Heart right ventricle (tissue), 16 donors: ENCODE data around the gene OSBPL6. TPM values are rescaled to one million over a fixed set of nuclear protein-coding genes. Genes with fewer than 3 reads are reported as not detected.

Source experiments
- ATAC-seq, 8 donors: fragments of 200-7000 bp; cut with Tn5 transposase; one replicate each; pipeline ENCODE4 v1.9.1; 2020; ENCODE audit warnings: mild to moderate bottlenecking in 8 of 8, moderate library complexity in 8 of 8, moderate number of reproducible peaks in 1 of 8
- DNase-seq, 2 donors: peaks; one replicate each; pipeline ENCODE4 v3.0.0-alpha.2; 2020
- H3K27ac ChIP-seq, 10 donors: fragments of 200-600 bp; sonication (generic) in 2 of 10; one replicate each; pipeline versions ENCODE4 v1.5.0 to v1.8.0; 2020 to 2022; ENCODE audit warnings: mild to moderate bottlenecking in 3 of 10
- H3K27me3 ChIP-seq, 7 donors: fragments of 200-600 bp; one replicate each; pipeline ENCODE4 v1.8.0; 2021 to 2022; ENCODE audit warnings: mild to moderate bottlenecking in 2 of 7
- H3K36me3 ChIP-seq, 9 donors: fragments of 200-600 bp; sonication (generic) in 1 of 9; one replicate each; pipeline versions ENCODE4 v1.5.0 to v1.8.0; 2020 to 2022; ENCODE audit warnings: mild to moderate bottlenecking in 2 of 9
- H3K4me1 ChIP-seq, 9 donors: fragments of 200-600 bp; sonication (generic) in 1 of 9; one replicate each; pipeline versions ENCODE4 v1.5.0 to v1.8.0; 2020 to 2022; ENCODE audit warnings: mild to moderate bottlenecking in 4 of 9
- H3K4me3 ChIP-seq, 10 donors: fragments of 200-600 bp; sonication (generic) in 2 of 10; one replicate each; pipeline versions ENCODE4 v1.5.0 to v1.8.0; 2020 to 2022; ENCODE audit warnings: mild to moderate bottlenecking in 7 of 10, moderate library complexity in 2 of 10
- H3K9me3 ChIP-seq, 11 donors: fragments of 200-600 bp in 10 of 11; sonication (generic) in 2 of 11; one replicate each; pipeline versions ENCODE4 v1.5.0 to v1.8.0; 2013 to 2022; ENCODE audit warnings: mild to moderate bottlenecking in 2 of 11, control low read depth in 1 of 11, moderate library complexity in 1 of 11
- WGBS, 2 donors: extraction: QIAGEN DNeasy Blood & Tissue Kit; methylation state at CpG; one replicate each; pipeline ENCODE4 v1.1.7; 2013; ENCODE audit warnings: inconsistent platforms in 1 of 2; 5-methylcytosine and 5-hydroxymethylcytosine counted together
- intact Hi-C, 10 donors: fragments of 100-400 bp; cut with DNase I; formaldehyde crosslinking; loops; one replicate each; pipeline versions ENCODE4 v1.11.1 to v1.14.2; 2022
- polyA plus RNA-seq, 2 donors: library from polyadenylated mRNA; stranded (reverse); fragments of 200-250 nt; gene quantifications; one replicate each; pipeline ENCODE4 v1.2.3, GENCODE V29; 2013
- total RNA-seq, 10 donors: library from RNA; stranded (reverse); fragmentation: NEBNext Ultra II Directional in 3 of 10; extraction: Animal tissue kit (Norgen Biotek cat#: 25700) in 3 of 10; gene quantifications; one replicate each; pipeline versions ENCODE4 v1.2.1 to v1.2.4, GENCODE V29; 2021 to 2023
- TF ChIP-seq, protein P1 (sequence below), 9 donors: fragments of 200-600 bp; sonication (generic) in 2 of 9; IDR thresholded peaks; one replicate each; pipeline versions ENCODE4 v1.5.0 to v1.8.0; 2021 to 2022; ENCODE audit warnings: antibody characterized with exemption in 9 of 9, mild to moderate bottlenecking in 5 of 9, moderate library complexity in 1 of 9
- donor health status: Arrhythmogenic right ventricular cardiomyopathy.
- donor health status: ischemic (EF 13 %, LVEDD 7.1; RV severe dilation, severe dysfunction).
- donor health status: healthy with polysubstance abuse.
- donor health status: DM: no; HTN: yes; CAD: no.
- donor health status: DM: no; HTN: no; CAD: no.
- donor health status: ischemic (EF 25% LVEDD 6.9; RV normal size, moderate dysfunction).
- donor health status: ischemic (EF 25% LVEDD 5.7; RV mildly dilated, moderate dysfunction).
- donor health status: healthy.
- donor health status: DM: yes; HTN: yes; CAD: no.
- donor health status: Ischemic cardiomyopathy.
- donor health status: ischemic (EF 35%, LVEDD 5.7; RV mildly dilated, moderate dysfunction).
- donor health status: nonischemic (EF 11% LVEDD 7.7; RV severe dilation, severe dysfunction).
- donor health status: DM: yes; HTN: yes; CAD: no.
- donor health status: PGD.
- donor health status: ischemic (EF 29% LVEDD 5.4; RV normal size, mild dysfunction).
- donor health status: nonischemic (EF 23%, LVEDD 6.1; RV moderate dilation, normal function).

Gene OSBPL6
- total and polyA plus RNA-seq, 12 donors: 1.1 to 8.0 (median 4.4) TPM

- intact Hi-C loops: no loop called here
- DNase-seq: no peak
- WGBS, 2 donors: 73 to 83% methylated on average over 4 of the region's 4 CpGs
Observed at GRCh38 chr2:178385595-178386148, 191.4 kb downstream of the OSBPL6 start.

DNA sequence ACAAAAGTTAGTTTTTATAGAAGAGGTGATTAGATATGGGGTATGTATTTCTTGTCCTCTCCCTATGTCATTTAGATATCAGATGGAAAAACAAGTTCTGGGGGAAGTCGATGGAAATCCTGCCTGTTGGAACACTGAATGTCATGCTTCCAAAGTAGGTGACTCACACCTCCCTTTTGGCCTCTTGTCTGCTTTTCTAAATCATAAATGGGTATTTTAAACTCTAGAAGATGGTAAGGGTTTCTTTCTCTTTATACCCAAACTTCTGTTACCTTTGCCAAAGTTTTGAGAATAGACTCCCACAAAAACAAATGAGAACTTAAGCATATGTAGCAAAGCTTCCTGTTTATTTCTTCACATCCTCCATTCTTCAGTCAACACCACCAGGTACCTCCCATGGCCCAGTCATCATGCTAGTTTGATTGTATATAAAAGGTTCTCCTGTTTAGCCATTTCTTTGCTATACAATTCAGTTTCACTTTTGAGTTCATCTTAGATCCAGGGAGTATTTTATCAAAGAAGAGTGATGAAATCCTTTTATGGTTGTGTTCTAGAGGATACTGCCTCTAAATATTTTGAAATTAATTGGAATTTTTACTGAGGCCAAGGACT is 192.8 kb downstream of the OSBPL6 start:
- Histone ChIP-seq H3K9me3 (no peaks in the 10 kb centered on the region), H3K36me3 (peaks cover 0 to 53% (median 0%) of the 10 kb centered on the region in 9 donors), H3K4me1 (no peaks in the 10 kb centered on the region), H3K4me3 (no peak overlapping the region), H3K27me3 (no peaks in the 10 kb centered on the region), H3K27ac (no peak overlapping the region)
- no peak for DNase-seq
- intact Hi-C loops: no loop called here
- TF ChIP-seq, protein P1, sequence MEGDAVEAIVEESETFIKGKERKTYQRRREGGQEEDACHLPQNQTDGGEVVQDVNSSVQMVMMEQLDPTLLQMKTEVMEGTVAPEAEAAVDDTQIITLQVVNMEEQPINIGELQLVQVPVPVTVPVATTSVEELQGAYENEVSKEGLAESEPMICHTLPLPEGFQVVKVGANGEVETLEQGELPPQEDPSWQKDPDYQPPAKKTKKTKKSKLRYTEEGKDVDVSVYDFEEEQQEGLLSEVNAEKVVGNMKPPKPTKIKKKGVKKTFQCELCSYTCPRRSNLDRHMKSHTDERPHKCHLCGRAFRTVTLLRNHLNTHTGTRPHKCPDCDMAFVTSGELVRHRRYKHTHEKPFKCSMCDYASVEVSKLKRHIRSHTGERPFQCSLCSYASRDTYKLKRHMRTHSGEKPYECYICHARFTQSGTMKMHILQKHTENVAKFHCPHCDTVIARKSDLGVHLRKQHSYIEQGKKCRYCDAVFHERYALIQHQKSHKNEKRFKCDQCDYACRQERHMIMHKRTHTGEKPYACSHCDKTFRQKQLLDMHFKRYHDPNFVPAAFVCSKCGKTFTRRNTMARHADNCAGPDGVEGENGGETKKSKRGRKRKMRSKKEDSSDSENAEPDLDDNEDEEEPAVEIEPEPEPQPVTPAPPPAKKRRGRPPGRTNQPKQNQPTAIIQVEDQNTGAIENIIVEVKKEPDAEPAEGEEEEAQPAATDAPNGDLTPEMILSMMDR (IDR thresholded peaks at IDR 0.05): no peak
- ATAC-seq: no peak
- 59 to 64% methylated on average over 1 of the region's 1 CpG for WGBS, 2 donors

More at GRCh38 chr2:178385595-178386148, 191.4 kb downstream of the OSBPL6 start:
- H3K4me1 ChIP-seq: no peaks in the 10 kb centered on the region
- no peak for ATAC-seq
- peaks cover 0 to 48% (median 0%) of the 10 kb centered on the region in 9 donors for H3K36me3 ChIP-seq
- H3K4me3 ChIP-seq: no peak overlapping the region
- H3K27me3 ChIP-seq: no peaks in the 10 kb centered on the region
- H3K9me3 ChIP-seq: no peaks in the 10 kb centered on the region
- no peak overlapping the region for H3K27ac ChIP-seq
- TF ChIP-seq, protein P1 (IDR thresholded peaks at IDR 0.05): no peak

- DNase-seq: no peak
- Histone ChIP-seq H3K27ac (no peak overlapping the region), H3K27me3 (no peaks in the 10 kb centered on the region), H3K9me3 (no peaks in the 10 kb centered on the region), H3K4me3 (no peak overlapping the region), H3K4me1 (no peaks in the 10 kb centered on the region), H3K36me3 (peaks cover 0 to 43% (median 0%) of the 10 kb centered on the region in 9 donors)
- WGBS, 2 donors: 92 to 93% methylated on average over 7 of the region's 7 CpGs
- TF ChIP-seq, protein P1 (IDR thresholded peaks at IDR 0.05): no peak
- no peak for ATAC-seq
- intact Hi-C loops: no loop called here
Observed at GRCh38 chr2:178388287-178388686, 194.0 kb downstream of the OSBPL6 start.

DNA sequence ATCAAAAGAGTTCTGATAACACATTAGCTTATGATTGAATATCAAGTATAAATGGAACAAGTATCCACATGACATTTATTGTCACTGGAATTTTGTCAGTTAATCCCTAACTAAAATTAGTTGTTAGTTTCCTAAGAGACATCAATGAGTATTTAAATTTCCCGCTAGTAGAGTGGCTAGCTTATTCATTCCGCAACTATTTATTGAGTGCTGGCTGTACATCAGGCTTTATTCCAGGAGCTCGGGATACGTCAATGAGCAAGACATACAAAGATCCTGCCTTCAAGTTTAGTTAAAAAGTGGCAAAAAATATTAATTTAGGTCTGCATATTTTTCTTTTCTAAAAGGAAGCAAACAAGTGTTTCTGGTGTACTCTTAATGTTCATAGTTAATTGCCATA is 197.4 kb downstream of the OSBPL6 start:
- no peaks in the 10 kb centered on the region for H3K27me3 ChIP-seq
- intact Hi-C loops: loop anchor here in 1 of 10 donors (10.0 kb wide), 1 partner anchor 197 kb away; the partner anchor contains the start of gene OSBPL6
- H3K4me3 ChIP-seq: no peak overlapping the region
- no peak for ATAC-seq
- no peaks in the 10 kb centered on the region for H3K9me3 ChIP-seq
- H3K36me3 ChIP-seq: peaks cover 0 to 15% (median 0%) of the 10 kb centered on the region in 9 donors
- no peak overlapping the region for H3K27ac ChIP-seq
- 94 to 97% methylated on average over 4 of the region's 4 CpGs for WGBS, 2 donors
- TF ChIP-seq, protein P1 (IDR thresholded peaks at IDR 0.05): no peak
- DNase-seq: no peak
- H3K4me1 ChIP-seq: peaks cover 0 to 4% (median 0%) of the 10 kb centered on the region in 9 donors
